Adipocyte (in vitro differentiated cells): ENCODE measurements around the gene GOLGA6L26.
"Not testable (repeated sequence)": the region's sequence is repeated elsewhere in the genome, so short reads cannot be mapped to it uniquely, and the experiment has no call there.

Source experiments
- DNase-seq: peaks from one replicate; pipeline ENCODE4 v3.0.0-alpha.2; 2015; ENCODE audit warnings: low read depth
- H3K27me3 ChIP-seq: replicated peaks from 2 replicates; pipeline ENCODE4 v1.7.0; 2013; ENCODE audit warnings: mild to moderate bottlenecking, low read length, moderate library complexity; ENCODE audit not compliant: control insufficient read depth, insufficient read depth
- H3K36me3 ChIP-seq: 2 replicates; pipeline ENCODE4 v1.7.0; 2013; ENCODE audit warnings: low read length, mild to moderate bottlenecking, moderate library complexity; ENCODE audit not compliant: control insufficient read depth, insufficient read depth, severe bottlenecking
- H3K4me1 ChIP-seq: 2 replicates; pipeline ENCODE4 v1.7.0; 2013; ENCODE audit warnings: mild to moderate bottlenecking, low read length, moderate library complexity; ENCODE audit not compliant: control insufficient read depth, insufficient read depth
- H3K4me3 ChIP-seq: 2 replicates; pipeline ENCODE4 v1.7.0; 2013; ENCODE audit warnings: mild to moderate bottlenecking, low read length, moderate library complexity
- H3K9ac ChIP-seq: 2 replicates; pipeline ENCODE4 v1.7.0; 2013; ENCODE audit warnings: mild to moderate bottlenecking, low read length, moderate library complexity
- H3K9me3 ChIP-seq: 2 replicates; pipeline ENCODE4 v1.7.0; 2013; ENCODE audit warnings: mild to moderate bottlenecking, low read length, moderate library complexity; ENCODE audit not compliant: control insufficient read depth

Gene GOLGA6L26, protein sequence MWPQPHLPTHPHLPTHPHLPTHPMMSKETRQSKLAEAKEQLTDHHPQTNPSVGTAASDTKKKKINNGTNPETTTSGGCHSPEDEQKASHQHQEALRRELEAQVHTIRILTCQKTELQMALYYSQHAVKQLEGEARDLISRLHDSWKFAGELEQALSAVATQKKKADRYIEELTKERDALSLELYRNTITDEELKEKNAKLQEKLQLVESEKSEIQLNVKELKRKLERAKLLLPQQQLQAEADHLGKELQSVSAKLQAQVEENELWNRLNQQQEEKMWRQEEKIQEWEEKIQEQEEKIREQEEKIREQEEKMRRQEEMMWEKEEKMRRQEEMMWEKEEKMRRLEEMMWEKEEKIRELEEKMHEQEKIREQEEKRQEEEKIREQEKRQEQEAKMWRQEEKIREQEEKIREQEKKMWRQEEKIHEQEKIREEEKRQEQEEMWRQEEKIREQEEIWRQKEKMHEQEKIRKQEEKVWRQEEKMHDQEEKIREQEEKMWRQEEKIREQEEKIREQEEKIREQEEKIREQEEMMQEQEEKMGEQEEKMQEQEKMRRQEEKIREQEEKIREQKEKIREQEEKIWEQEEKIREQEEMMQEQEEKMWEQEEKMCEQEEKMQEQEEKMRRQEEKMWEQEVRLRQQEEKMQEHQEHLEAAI

DNA sequence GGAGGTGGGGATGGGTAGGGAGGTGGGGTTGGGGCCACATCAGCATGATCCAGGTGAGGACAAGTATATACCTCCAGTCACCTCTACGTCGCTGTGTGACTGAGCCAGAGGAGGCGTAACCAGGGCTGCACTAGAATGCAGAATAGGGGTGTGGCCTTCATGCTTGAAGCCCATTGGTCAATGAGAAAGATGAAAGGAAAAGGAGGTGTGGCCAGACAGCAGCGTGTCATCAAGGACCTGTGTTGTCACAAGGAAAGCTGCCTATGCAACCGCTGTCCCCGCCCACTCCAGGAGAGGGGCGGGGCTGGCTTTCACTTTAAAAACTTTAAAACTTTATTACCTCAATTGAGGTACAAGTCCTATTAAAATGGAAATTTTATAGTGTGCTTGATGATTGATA is at the start of gene GOLGA6L26:
TSS of gene GOLGA6L26 (minus strand) at position 101 of the 400 bp plus-strand sequence. CDS start at position 40, 61 bp downstream.
- H3K9ac ChIP-seq, H3K4me3 ChIP-seq, DNase-seq, H3K4me1 ChIP-seq, H3K9me3 ChIP-seq, H3K27me3 ChIP-seq, H3K36me3 ChIP-seq: not testable (repeated sequence)

DNA sequence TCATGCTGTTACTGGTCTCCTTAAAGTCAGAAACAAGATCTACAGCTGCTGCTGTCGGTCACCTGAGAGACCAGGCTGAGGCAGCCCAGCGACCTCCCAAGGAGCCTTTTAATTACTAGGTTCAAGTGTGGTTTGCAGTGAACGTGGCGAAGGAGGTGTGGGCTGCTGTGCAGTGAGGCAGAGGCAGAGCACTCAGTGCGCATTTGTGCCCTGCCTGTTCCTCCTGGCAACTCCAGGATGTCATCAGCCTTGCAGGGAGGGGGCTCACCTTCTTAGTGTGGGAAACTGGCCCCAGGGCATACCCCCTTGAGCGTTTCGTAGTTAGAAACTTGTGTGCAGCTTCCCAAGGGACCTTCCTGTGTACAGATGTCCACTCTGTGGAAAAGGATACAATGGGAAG is 47.2 kb upstream of the GOLGA6L26 start:
- H3K9me3 ChIP-seq, H3K4me1 ChIP-seq, H3K36me3 ChIP-seq, H3K4me3 ChIP-seq, H3K9ac ChIP-seq, DNase-seq: not testable (repeated sequence)
- peaks cover 28% of the 10 kb centered on the region for H3K27me3 ChIP-seq

DNA sequence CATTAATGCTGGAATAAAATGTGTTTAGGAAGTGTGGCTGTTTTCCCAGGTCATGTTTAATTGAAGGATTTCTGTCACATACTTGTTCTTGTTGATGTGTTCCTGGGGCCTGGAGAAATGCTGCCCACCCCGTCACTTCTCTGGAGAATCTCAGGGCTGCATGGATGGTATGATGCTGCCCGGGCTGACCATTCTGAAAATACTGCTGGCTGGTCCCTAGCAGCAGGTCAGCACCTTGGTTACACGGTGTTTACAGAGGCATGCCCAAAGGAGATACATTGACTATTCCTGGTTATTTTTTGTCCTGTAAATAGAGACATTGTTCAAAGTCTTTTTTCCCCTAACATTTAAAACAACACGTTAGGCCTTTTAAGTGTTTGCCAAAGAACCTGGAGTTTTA is 46.7 kb upstream of the GOLGA6L26 start:
- not testable (repeated sequence) for H3K36me3 ChIP-seq, H3K9ac ChIP-seq, H3K9me3 ChIP-seq, H3K4me1 ChIP-seq, DNase-seq, H3K4me3 ChIP-seq
- peaks cover 23% of the 10 kb centered on the region for H3K27me3 ChIP-seq

DNA sequence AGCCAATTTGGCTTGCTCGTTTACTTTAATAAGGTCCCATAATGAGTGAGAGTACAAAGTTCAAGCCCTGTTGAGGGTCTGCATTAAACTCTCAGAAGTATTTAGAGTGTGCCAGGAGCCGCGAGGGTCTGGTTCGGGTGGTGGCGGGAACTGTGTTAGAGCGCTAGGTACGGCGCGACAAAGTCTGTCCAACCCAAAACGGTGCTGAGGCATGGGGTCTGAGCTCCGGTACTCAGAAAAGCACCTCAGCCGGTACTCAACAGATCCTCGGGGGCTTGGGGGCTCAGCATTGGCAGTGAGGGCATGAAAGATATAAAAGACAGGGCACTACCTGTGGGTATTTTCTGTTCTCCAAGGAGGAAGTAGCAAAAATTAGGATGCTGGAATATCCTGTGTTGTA is 45.0 kb upstream of the GOLGA6L26 start:
- peaks cover 13% of the 10 kb centered on the region for H3K27me3 ChIP-seq
- not testable (repeated sequence) for H3K4me1 ChIP-seq, H3K36me3 ChIP-seq, H3K9me3 ChIP-seq, H3K4me3 ChIP-seq, DNase-seq, H3K9ac ChIP-seq

DNA sequence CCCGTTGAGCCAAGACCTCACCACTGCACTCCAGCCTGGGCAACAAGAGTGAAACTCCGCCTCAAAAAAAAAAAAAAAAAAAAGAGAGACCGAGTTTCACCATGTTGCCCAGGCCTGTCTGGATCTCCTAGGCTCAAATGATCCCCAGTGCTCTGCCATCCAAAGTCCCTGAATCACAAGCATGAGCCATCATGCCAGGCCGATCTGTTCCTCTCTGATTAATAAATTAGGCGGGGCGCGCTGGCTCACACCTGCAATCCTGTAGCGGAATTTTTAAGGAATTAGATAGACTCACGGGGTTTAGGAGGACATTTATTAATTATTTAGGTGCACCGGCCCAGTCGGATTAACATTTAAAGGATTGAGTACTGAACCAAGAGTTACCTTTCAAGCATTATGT is 40.2 kb upstream of the GOLGA6L26 start:
- peaks cover 12% of the 10 kb centered on the region for H3K4me1 ChIP-seq
- not testable (repeated sequence) for H3K4me3 ChIP-seq, H3K9me3 ChIP-seq, DNase-seq, H3K9ac ChIP-seq, H3K27me3 ChIP-seq, H3K36me3 ChIP-seq

DNA sequence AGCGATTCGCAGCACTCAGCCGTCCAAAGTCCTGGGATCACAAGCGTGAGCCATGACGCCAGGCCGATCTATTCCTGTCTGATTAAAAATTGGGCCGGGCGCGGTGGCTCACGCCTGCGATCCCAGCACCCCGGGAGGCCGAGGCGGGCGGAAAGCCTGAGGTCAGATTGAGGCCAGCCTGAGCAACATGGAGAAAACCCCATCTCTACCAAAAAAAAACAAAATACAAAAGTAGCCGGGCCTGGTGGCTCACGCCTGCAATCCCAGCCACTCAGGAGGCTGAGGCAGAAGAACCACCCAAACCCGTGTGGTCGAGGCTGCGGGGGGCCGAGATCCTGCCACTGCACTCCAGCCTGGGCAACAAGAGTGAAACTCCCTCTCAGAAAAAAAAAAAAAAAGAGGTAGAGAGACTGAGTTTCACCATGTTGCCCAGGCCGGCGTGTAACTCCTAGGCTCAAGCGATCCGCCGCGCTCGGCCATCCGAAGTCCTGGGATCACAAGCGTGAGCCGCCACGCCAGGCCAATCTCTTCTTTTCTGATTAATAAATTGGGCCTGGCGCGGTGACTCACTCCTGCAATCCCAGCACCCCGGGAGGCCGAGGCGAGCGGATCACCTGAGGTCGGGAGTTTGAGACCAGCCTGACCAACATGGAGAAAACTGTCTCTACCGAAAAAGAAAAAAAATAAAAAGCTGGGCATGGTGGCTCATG is 39.0 kb upstream of the GOLGA6L26 start:
- not testable (repeated sequence) for H3K9me3 ChIP-seq, H3K4me3 ChIP-seq, H3K27me3 ChIP-seq, DNase-seq, H3K9ac ChIP-seq, H3K36me3 ChIP-seq
- peaks cover 12% of the 10 kb centered on the region for H3K4me1 ChIP-seq

DNA sequence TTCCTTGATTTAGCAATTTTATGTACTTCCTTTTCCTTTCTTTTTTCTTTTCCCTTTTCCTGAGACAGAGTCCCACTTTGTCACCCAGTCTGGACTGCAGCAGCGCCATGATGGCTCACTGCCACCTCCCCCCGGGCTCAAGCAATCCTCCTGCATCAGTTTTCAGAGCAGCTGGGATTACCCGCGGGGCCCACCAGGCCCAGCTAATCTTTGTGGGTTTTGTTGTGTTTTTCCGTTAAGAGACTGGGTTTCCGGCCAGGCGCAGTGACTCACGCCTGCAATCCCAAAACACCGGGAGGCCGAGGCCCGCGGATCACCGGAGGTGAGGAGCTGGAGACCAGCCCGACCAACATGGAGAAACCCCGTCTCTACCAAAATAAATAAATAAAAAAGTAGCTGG is 38.3 kb upstream of the GOLGA6L26 start:
- H3K9me3 ChIP-seq = no peaks in the 10 kb centered on the region
- no peak overlapping the region for H3K4me3 ChIP-seq
- peaks cover 12% of the 10 kb centered on the region for H3K4me1 ChIP-seq
- H3K27me3 ChIP-seq = no peaks in the 10 kb centered on the region
- peak; percentile 29 for DNase-seq
- H3K9ac ChIP-seq = no peak overlapping the region
- H3K36me3 ChIP-seq = no peaks in the 10 kb centered on the region

DNA sequence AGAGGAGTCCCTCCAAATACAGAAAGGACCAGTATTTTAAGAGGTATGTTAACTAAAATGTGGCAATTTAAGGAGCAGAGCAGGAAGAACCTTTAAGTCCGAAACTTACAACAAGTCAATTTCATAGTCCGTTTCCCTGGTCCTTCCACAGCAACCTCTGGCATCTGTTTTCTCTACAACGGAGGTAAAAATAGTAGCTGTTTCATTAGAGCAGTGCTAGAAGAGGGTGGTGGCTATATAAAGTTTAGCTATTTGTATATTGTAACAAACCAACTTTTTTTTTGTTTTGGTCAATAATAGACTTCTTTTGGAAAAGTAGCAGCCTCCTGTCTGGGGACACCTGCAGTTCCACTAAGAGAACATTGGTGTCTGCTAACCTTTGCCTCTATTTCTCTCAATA is 37.9 kb upstream of the GOLGA6L26 start:
- H3K9me3 ChIP-seq, DNase-seq, H3K27me3 ChIP-seq, H3K4me3 ChIP-seq, H3K36me3 ChIP-seq, H3K9ac ChIP-seq: not testable (repeated sequence)
- H3K4me1 ChIP-seq = peaks cover 12% of the 10 kb centered on the region

DNA sequence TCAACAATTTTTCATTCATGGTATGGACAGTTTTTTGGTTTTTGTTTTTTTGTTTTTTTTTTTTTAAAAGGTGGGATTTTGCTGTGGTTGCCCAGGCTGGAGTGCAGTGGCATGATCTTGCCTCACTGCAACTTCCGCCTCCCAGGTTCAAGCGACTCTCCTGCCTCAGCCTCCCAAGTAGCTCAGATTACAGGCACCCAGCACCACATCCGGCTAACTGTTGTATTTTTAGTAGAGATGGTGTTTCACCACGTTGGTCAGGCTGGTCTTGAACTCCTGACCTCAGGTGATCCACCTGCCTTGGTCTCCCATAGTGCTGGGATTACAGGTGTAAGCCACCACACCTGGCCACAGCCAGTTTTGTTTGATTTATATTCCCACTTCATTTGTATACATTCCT is 37.1 kb upstream of the GOLGA6L26 start:
- not testable (repeated sequence) for H3K9me3 ChIP-seq, H3K9ac ChIP-seq, H3K27me3 ChIP-seq, H3K36me3 ChIP-seq, H3K4me3 ChIP-seq, DNase-seq
- peaks cover 12% of the 10 kb centered on the region for H3K4me1 ChIP-seq

DNA sequence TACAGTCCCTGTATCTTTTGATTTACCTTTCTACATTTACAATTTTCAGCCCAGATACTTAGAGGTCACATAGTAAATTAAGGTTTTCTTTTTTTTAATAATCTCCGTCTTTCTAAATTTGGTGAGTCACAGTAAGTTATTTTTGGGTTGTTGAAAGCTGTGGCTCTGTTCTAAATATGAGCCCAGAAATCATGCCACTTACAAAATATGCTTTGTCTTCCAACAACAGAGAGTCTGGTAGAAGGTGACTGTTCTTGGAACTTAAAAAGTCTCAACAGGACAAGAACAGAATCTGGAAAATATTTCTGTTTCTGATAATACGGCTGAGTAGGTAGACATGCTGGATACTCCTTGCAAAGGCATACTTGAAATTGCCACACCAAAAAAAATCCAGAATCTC is 36.6 kb upstream of the GOLGA6L26 start:
- no peak for DNase-seq
- no peaks in the 10 kb centered on the region for H3K27me3 ChIP-seq

DNA sequence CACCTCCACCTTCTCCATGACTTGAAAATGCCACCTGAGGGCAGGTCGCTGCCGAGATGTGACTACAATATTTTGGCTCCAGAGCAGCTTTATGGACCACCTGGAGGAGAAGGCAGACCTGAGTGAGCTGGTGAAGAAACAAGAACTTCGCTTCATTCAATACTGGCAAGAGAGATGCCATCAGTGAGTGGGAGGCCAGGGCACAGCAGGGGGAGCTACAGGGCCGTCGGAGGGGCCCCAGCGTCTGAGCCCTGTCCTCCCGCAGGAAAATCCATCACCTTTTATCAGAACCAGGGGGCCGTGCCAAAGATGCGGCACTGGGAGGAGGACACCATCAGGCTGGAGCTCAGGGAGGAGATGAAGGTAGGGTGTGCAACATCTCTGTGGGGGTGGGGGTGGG is 30.3 kb upstream of the GOLGA6L26 start:
- not testable (repeated sequence) for H3K9ac ChIP-seq, H3K9me3 ChIP-seq, H3K27me3 ChIP-seq, H3K4me3 ChIP-seq, DNase-seq, H3K4me1 ChIP-seq, H3K36me3 ChIP-seq

More for the DNA sequence above, 36.6 kb upstream of the GOLGA6L26 start:
- Histone ChIP-seq H3K9me3 (no peaks in the 10 kb centered on the region), H3K9ac (no peak overlapping the region), H3K36me3 (no peaks in the 10 kb centered on the region), H3K4me1 (peaks cover 12% of the 10 kb centered on the region), H3K4me3 (no peak overlapping the region)
